Activated CD4-positive, alpha-beta T cell treated with anti-CD3 and anti-CD28 coated beads for 4 hours (primary cell): Measurements from ENCODE around the gene NEMF.
"Not testable (repeated sequence)": the region's sequence is repeated elsewhere in the genome, so short reads cannot be mapped to it uniquely, and the experiment has no call there.

ENCODE experiments used
- DNase-seq, 2 donors: peaks; one replicate each; pipeline ENCODE4 v3.0.0-alpha.2; 2020

The NEMF gene

GRCh38 chr14:49852301-49853157 lies at the start of gene NEMF:
Gene NEMF (minus strand): TSS chr14:49852788. CDS start chr14:49852753, 35 bp downstream.
- peak; percentile 78 to 80 for DNase-seq

GRCh38 chr14:49900973-49901372 lies 48.4 kb upstream of the NEMF start:
- no peak for DNase-seq

GRCh38 chr14:49898485-49898884 lies 45.9 kb upstream of the NEMF start:
- DNase-seq = no peak

GRCh38 chr14:49897965-49898364 lies 45.4 kb upstream of the NEMF start:
- no peak for DNase-seq

GRCh38 chr14:49897414-49897813 lies 44.8 kb upstream of the NEMF start:
- DNase-seq = no peak

GRCh38 chr14:49896966-49897365 lies 44.4 kb upstream of the NEMF start:
- no peak for DNase-seq

- DNase-seq = not testable (repeated sequence)
Measured at GRCh38 chr14:49896272-49896671, 43.7 kb upstream of the NEMF start.

GRCh38 chr14:49895480-49895879 lies 42.9 kb upstream of the NEMF start:
- no peak for DNase-seq

GRCh38 chr14:49894214-49895107 lies 41.9 kb upstream of the NEMF start:
- not testable (repeated sequence) for DNase-seq

GRCh38 chr14:49893309-49894213 lies 41.0 kb upstream of the NEMF start:
- DNase-seq = peak; percentile 61 to 78

GRCh38 chr14:49892636-49893308 lies 40.2 kb upstream of the NEMF start, which contains the start of gene ARF6:
Gene ARF6 (plus strand): TSS chr14:49893082. CDS start chr14:49893737, 655 bp downstream.
- DNase-seq = peak; percentile 94 to 97

GRCh38 chr14:49892301-49892635 lies 39.7 kb upstream of the NEMF start:
- peak; percentile 52 to 56 for DNase-seq

- DNase-seq = no peak
Measured at GRCh38 chr14:49888293-49888692, 35.7 kb upstream of the NEMF start.

GRCh38 chr14:49886523-49886922 lies 33.9 kb upstream of the NEMF start:
- DNase-seq = no peak

- no peak for DNase-seq
Measured at GRCh38 chr14:49882826-49883694, 30.5 kb upstream of the NEMF start.

- no peak for DNase-seq
Measured at GRCh38 chr14:49881350-49882001, 28.9 kb upstream of the NEMF start.

- DNase-seq = no peak
Measured at GRCh38 chr14:49880267-49881064, 27.9 kb upstream of the NEMF start.

- DNase-seq = peak; percentile 44 to 55
Measured at GRCh38 chr14:49879646-49880204, 27.1 kb upstream of the NEMF start.

- DNase-seq = no peak
Measured at GRCh38 chr14:49876563-49877127, 24.1 kb upstream of the NEMF start.
